Measurements from ENCODE around the gene SH3RF3.

The SH3RF3 gene

GRCh38 chr2:109202486-109202885, 73.5 kb downstream of the SH3RF3 start:
- Histone ChIP-seq H3K9me3 (ENCODE audit: control insufficient read depth, low read length) (no peaks in the 10 kb centered on the region), H3K4me1 (no peaks in the 10 kb centered on the region), H3K27me3 (ENCODE audit: control insufficient read depth, insufficient read depth, low read length) (no peaks in the 10 kb centered on the region), H3K4me2 (ENCODE audit: low read length) (no peak overlapping the region), H3K27ac (no peak overlapping the region), H3K36me3 (ENCODE audit: control insufficient read depth, insufficient read depth, low read length) (no peaks in the 10 kb centered on the region), H3K4me3 (ENCODE audit: low read depth, low read length) (no peak overlapping the region), H3K79me2 (no peaks in the 10 kb centered on the region), H2AFZ (no peak overlapping the region), H3K9ac (no peak overlapping the region)
- no peak for TF ChIP-seq CTCF (IDR thresholded peaks at IDR 0.05)

DNA sequence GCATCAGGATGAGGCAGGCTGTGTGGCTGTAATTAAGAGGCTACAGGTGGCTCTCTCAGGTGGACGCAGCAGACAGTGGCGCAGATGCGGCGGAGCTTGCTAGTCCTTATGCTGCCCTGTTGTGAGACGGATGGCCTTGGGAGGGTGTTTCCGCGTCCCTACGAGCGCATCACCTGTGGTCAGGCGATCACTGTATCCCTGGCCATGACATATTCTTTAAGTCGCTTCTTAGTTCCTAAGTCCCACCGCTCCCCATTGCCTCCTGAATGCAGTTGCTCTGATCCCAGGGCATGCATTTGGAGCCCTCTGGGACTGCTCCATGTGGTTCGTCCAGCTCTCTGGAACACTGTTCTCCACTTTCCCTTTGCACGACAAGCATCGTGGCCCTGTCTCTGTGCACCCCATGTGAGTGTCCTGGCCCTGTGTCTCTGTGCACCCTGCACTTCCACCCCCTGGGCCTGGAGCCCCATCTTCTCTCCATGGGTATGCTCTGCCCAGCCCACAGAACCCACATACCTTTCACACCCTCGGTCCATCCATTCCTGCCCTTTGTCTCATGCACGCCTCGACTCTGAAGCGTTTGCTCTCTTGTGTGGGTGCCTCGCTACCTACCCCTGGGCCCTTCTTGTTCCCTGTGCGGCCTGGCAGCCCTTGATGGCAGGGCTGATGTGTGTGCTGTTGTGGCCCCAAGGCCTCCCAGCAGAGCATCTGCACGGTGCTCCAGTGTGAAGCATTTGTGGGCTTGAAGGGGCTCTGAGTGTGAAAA, 74.4 kb downstream of the SH3RF3 start:
- no peak for TF ChIP-seq CTCF (IDR thresholded peaks at IDR 0.05)
- Histone ChIP-seq H3K79me2 (no peaks in the 10 kb centered on the region), H3K27ac (no peak overlapping the region), H3K36me3 (ENCODE audit: control insufficient read depth, insufficient read depth, low read length) (no peaks in the 10 kb centered on the region), H3K4me2 (ENCODE audit: low read length) (no peak overlapping the region), H3K4me3 (ENCODE audit: low read depth, low read length) (no peak overlapping the region), H3K4me1 (no peaks in the 10 kb centered on the region), H3K27me3 (ENCODE audit: control insufficient read depth, insufficient read depth, low read length) (no peaks in the 10 kb centered on the region), H2AFZ (no peak overlapping the region), H3K9ac (no peak overlapping the region), H3K9me3 (ENCODE audit: control insufficient read depth, low read length) (no peaks in the 10 kb centered on the region)

DNA sequence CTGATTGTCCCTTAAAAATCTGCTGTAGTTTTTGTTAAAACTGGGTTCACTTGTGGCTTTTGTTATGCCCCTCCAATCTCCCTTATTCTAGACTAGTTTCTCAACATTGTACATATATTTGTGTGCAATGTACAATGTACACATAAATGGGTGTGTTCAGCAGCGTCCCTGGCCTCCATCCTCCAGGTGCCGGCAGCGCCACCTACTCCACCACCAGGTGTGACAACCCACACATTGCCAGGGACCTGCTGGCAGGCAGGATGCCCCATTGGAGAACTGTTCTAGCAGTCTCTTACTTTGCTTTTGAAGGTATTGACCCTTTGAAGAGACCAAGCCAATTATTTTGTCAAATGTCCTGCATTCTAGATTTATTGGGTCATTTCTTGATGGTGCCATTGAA, 75.4 kb downstream of the SH3RF3 start:
- H3K36me3 ChIP-seq (ENCODE audit: control insufficient read depth, insufficient read depth, low read length) = no peaks in the 10 kb centered on the region
- no peak overlapping the region for H3K4me3 ChIP-seq (ENCODE audit: low read depth, low read length)
- no peak overlapping the region for H3K27ac ChIP-seq
- H3K79me2 ChIP-seq = no peaks in the 10 kb centered on the region
- no peak overlapping the region for H3K4me2 ChIP-seq (ENCODE audit: low read length)
- no peaks in the 10 kb centered on the region for H3K4me1 ChIP-seq
- H3K27me3 ChIP-seq (ENCODE audit: control insufficient read depth, insufficient read depth, low read length) = no peaks in the 10 kb centered on the region
- no peak overlapping the region for H2AFZ ChIP-seq
- no peak overlapping the region for H3K9ac ChIP-seq
- no peak for TF ChIP-seq CTCF (IDR thresholded peaks at IDR 0.05)
- H3K9me3 ChIP-seq (ENCODE audit: control insufficient read depth, low read length) = no peaks in the 10 kb centered on the region

- H3K4me1 ChIP-seq = no peaks in the 10 kb centered on the region
- H3K27me3 ChIP-seq (ENCODE audit: control insufficient read depth, insufficient read depth, low read length) = no peaks in the 10 kb centered on the region
- H3K4me3 ChIP-seq (ENCODE audit: low read depth, low read length) = no peak overlapping the region
Observed at GRCh38 chr2:109205447-109205846, 76.4 kb downstream of the SH3RF3 start.

More at GRCh38 chr2:109205447-109205846, 76.4 kb downstream of the SH3RF3 start:
- no peak overlapping the region for H2AFZ ChIP-seq
- no peak overlapping the region for H3K27ac ChIP-seq
- H3K9ac ChIP-seq = no peak overlapping the region
- H3K4me2 ChIP-seq (ENCODE audit: low read length) = no peak overlapping the region
- no peaks in the 10 kb centered on the region for H3K9me3 ChIP-seq (ENCODE audit: control insufficient read depth, low read length)
- no peak for TF ChIP-seq CTCF (IDR thresholded peaks at IDR 0.05)
- no peaks in the 10 kb centered on the region for H3K36me3 ChIP-seq (ENCODE audit: control insufficient read depth, insufficient read depth, low read length)
- H3K79me2 ChIP-seq = no peaks in the 10 kb centered on the region
